Spinal cord (tissue), 10 donors: ENCODE results near the gene EFL1. TPM values are rescaled to one million over a fixed set of nuclear protein-coding genes. Genes with fewer than 3 reads are reported as not detected.

Experiments
- DNase-seq, 6 donors: peaks; one replicate each; pipeline versions ENCODE4 v3.0.0 to v3.0.0-alpha.2; 2013 to 2015; ENCODE audit warnings: low spot score in 6 of 6, low read depth in 4 of 6
- H3K27ac ChIP-seq: one replicate; pipeline ENCODE4 v1.5.1; 2013; ENCODE audit warnings: low read depth, low read length, control low read depth
- H3K27me3 ChIP-seq: one replicate; pipeline ENCODE4 v1.6.1; 2013; ENCODE audit warnings: low read length; ENCODE audit not compliant: control insufficient read depth, insufficient read depth
- H3K36me3 ChIP-seq: one replicate; pipeline ENCODE4 v1.6.1; 2013; ENCODE audit warnings: low read length; ENCODE audit not compliant: control insufficient read depth, insufficient read depth
- H3K4me1 ChIP-seq: one replicate; pipeline ENCODE4 v1.6.1; 2013; ENCODE audit warnings: low read length; ENCODE audit not compliant: control insufficient read depth, insufficient read depth
- H3K4me3 ChIP-seq: one replicate; pipeline ENCODE4 v1.5.1; 2013; ENCODE audit warnings: low read depth, low read length, control low read depth
- H3K9me3 ChIP-seq: one replicate; pipeline ENCODE4 v1.6.1; 2013; ENCODE audit warnings: low read length; ENCODE audit not compliant: control insufficient read depth, insufficient read depth
- WGBS: methylation state at CpG from one replicate; pipeline ENCODE4 v1.1.5; 2013; ENCODE audit warnings: missing lambda C conversion rate; ENCODE audit not compliant: insufficient coverage; 5-methylcytosine and 5-hydroxymethylcytosine counted together
- polyA plus RNA-seq, 2 donors: library from polyadenylated mRNA; unstranded; fragments of 120-200 nt; gene quantifications; one replicate each; pipeline ENCODE4 v1.2.1, GENCODE V29; 2013; ENCODE audit not compliant: insufficient read length in 2 of 2
- total RNA-seq, 2 donors: library from RNA; depleted of rRNA in 1 of 2; stranded (reverse); fragments of 120-200 nt in 1 of 2; fragments of >200 nt in 1 of 2; gene quantifications; one replicate each; pipeline versions ENCODE4 v1.2.3 to v1.2.4, GENCODE V29; 2013 to 2014
- donor health status: healthy.

EFL1 gene
- total and polyA plus RNA-seq, 4 donors = 15.0 to 21.4 (median 18.8) TPM

GRCh38 chr15:82122746-82123400, 139.7 kb downstream of the EFL1 start:
- WGBS = no CpG with 5 or more reads among the region's 4 CpGs
- Histone ChIP-seq H3K9me3 (no peaks in the 10 kb centered on the region), H3K27ac (no peak overlapping the region), H3K4me1 (no peaks in the 10 kb centered on the region), H3K36me3 (peaks cover 12% of the 10 kb centered on the region), H3K27me3 (no peaks in the 10 kb centered on the region), H3K4me3 (no peak overlapping the region)
- DNase-seq = peak in 1 of 6 donors; percentile 61

GRCh38 chr15:82118040-82118439, 144.5 kb downstream of the EFL1 start:
- DNase-seq = no peak
- WGBS = 42% methylated on average over 2 of the region's 3 CpGs
- Histone ChIP-seq H3K4me1 (no peaks in the 10 kb centered on the region), H3K27me3 (no peaks in the 10 kb centered on the region), H3K9me3 (no peaks in the 10 kb centered on the region), H3K36me3 (peaks cover 6% of the 10 kb centered on the region), H3K4me3 (no peak overlapping the region), H3K27ac (no peak overlapping the region)

- Histone ChIP-seq H3K27ac (no peak overlapping the region), H3K27me3 (no peaks in the 10 kb centered on the region), H3K4me3 (no peak overlapping the region), H3K36me3 (peaks cover 6% of the 10 kb centered on the region), H3K4me1 (no peaks in the 10 kb centered on the region), H3K9me3 (no peaks in the 10 kb centered on the region)
- DNase-seq = no peak
- 97% methylated on average over 6 of the region's 6 CpGs for WGBS
Measured at GRCh38 chr15:82117296-82117695, 145.2 kb downstream of the EFL1 start.

- H3K4me1 ChIP-seq = no peaks in the 10 kb centered on the region
- WGBS = 96% methylated on average over 4 of the region's 5 CpGs
- no peaks in the 10 kb centered on the region for H3K9me3 ChIP-seq
- DNase-seq = no peak
- no peak overlapping the region for H3K4me3 ChIP-seq
- no peak overlapping the region for H3K27ac ChIP-seq
- H3K27me3 ChIP-seq = no peaks in the 10 kb centered on the region
- peaks cover 6% of the 10 kb centered on the region for H3K36me3 ChIP-seq
Measured at GRCh38 chr15:82114660-82115059, 147.9 kb downstream of the EFL1 start.

GRCh38 chr15:82113106-82113715, 149.3 kb downstream of the EFL1 start:
- Histone ChIP-seq H3K9me3 (no peaks in the 10 kb centered on the region), H3K4me1 (no peaks in the 10 kb centered on the region), H3K4me3 (no peak overlapping the region), H3K27ac (no peak overlapping the region), H3K27me3 (no peaks in the 10 kb centered on the region), H3K36me3 (peaks cover 6% of the 10 kb centered on the region)
- 83% methylated on average over 1 of the region's 1 CpG for WGBS
- no peak for DNase-seq

GRCh38 chr15:82111918-82112317, 150.6 kb downstream of the EFL1 start:
- H3K4me1 ChIP-seq = no peaks in the 10 kb centered on the region
- H3K27ac ChIP-seq = no peak overlapping the region
- no peaks in the 10 kb centered on the region for H3K27me3 ChIP-seq
- no peak for DNase-seq
- H3K9me3 ChIP-seq = no peaks in the 10 kb centered on the region
- no peaks in the 10 kb centered on the region for H3K36me3 ChIP-seq
- WGBS = 94% methylated on average over 8 of the region's 9 CpGs
- H3K4me3 ChIP-seq = no peak overlapping the region

- 85% methylated on average over 5 of the region's 5 CpGs for WGBS
- no peaks in the 10 kb centered on the region for H3K4me1 ChIP-seq
- no peak for DNase-seq
Measured at GRCh38 chr15:82110144-82110543, 152.4 kb downstream of the EFL1 start.

GRCh38 chr15:82108489-82109078, 153.9 kb downstream of the EFL1 start:
- H3K36me3 ChIP-seq = no peaks in the 10 kb centered on the region
- no peaks in the 10 kb centered on the region for H3K27me3 ChIP-seq
- H3K4me1 ChIP-seq = no peaks in the 10 kb centered on the region
- no peak for DNase-seq
- WGBS = 71% methylated on average over 9 of the region's 9 CpGs
- no peak overlapping the region for H3K27ac ChIP-seq
- H3K9me3 ChIP-seq = no peaks in the 10 kb centered on the region
- no peak overlapping the region for H3K4me3 ChIP-seq

More at GRCh38 chr15:82110144-82110543, 152.4 kb downstream of the EFL1 start:
- Histone ChIP-seq H3K9me3 (no peaks in the 10 kb centered on the region), H3K4me3 (no peak overlapping the region), H3K36me3 (no peaks in the 10 kb centered on the region), H3K27me3 (no peaks in the 10 kb centered on the region), H3K27ac (no peak overlapping the region)

GRCh38 chr15:82106679-82107078, 155.9 kb downstream of the EFL1 start:
- WGBS = 73% methylated on average over 2 of the region's 5 CpGs

More at GRCh38 chr15:82106679-82107078, 155.9 kb downstream of the EFL1 start:
- Histone ChIP-seq H3K4me3 (no peak overlapping the region), H3K27me3 (no peaks in the 10 kb centered on the region), H3K36me3 (no peaks in the 10 kb centered on the region), H3K4me1 (no peaks in the 10 kb centered on the region), H3K9me3 (no peaks in the 10 kb centered on the region), H3K27ac (no peak overlapping the region)
- no peak for DNase-seq
